B cell (primary cell): Measurements from ENCODE around the gene WNT3A. TPM values are rescaled to one million over a fixed set of nuclear protein-coding genes. Genes with fewer than 3 reads are reported as not detected.

Source experiments
- ATAC-seq: fragments of 200-7000 bp; cut with Tn5 transposase; one replicate; pipeline ENCODE4 v1.10.0; 2021; ENCODE audit warnings: low read depth, mild to moderate bottlenecking, moderate number of reproducible peaks, moderate library complexity
- CTCF ChIA-PET: fragments of 350-600 bp; sonication (Branson Sonifier 250); formaldehyde crosslinking; loops from one replicate; lab custom pipeline; 2021; ENCODE audit warnings: antibody characterized with exemption, inconsistent platforms; lab: Charles Lee
- POLR2A ChIA-PET: fragments of 350-600 bp; sonication (Branson Sonifier 250); formaldehyde crosslinking; loops from one replicate; lab custom pipeline; 2021; ENCODE audit warnings: antibody characterized with exemption; lab: Charles Lee
- DNase-seq: peaks from one replicate; pipeline ENCODE4 v3.0.0; 2013
- H2AFZ ChIP-seq: 2 replicates; pipeline ENCODE4 v1.6.1; 2012; ENCODE audit warnings: mild to moderate bottlenecking, low read depth, low read length; ENCODE audit not compliant: insufficient read depth, poor library complexity, severe bottlenecking
- H3K27ac ChIP-seq, 2 donors: 1 replicate in 1 of 2; 2 replicates in 1 of 2; pipeline ENCODE4 v1.5.1; 2012 to 2013; ENCODE audit warnings: low read length in 2 of 2, mild to moderate bottlenecking in 2 of 2, moderate library complexity in 1 of 2
- H3K27me3 ChIP-seq, 4 experiments: fragments of 200-600 bp in 1 of 4; sonication (generic) in 1 of 4; replicated peaks in 1 of 4; 1 replicate in 2 of 4; 2 replicates in 2 of 4; pipeline versions ENCODE4 v1.6.1 to v1.7.0; 2013 to 2016; ENCODE audit warnings: low read length in 3 of 4, mild to moderate bottlenecking in 2 of 4, mixed read lengths in 1 of 4, moderate library complexity in 1 of 4; ENCODE audit not compliant: insufficient read depth in 4 of 4, control insufficient read depth in 3 of 4; ENCODE audit errors: control extremely low read depth in 1 of 4
- H3K36me3 ChIP-seq, 2 experiments: replicated peaks in 1 of 2; 1 replicate in 1 of 2; 2 replicates in 1 of 2; pipeline versions ENCODE4 v1.6.1 to v1.7.1; 2013; ENCODE audit warnings: low read length in 1 of 2; ENCODE audit not compliant: insufficient read depth in 2 of 2, control insufficient read depth in 1 of 2; ENCODE audit errors: control extremely low read depth in 1 of 2, extremely low read depth in 1 of 2
- H3K4me1 ChIP-seq, 2 donors: fragments of 200-600 bp in 1 of 2; sonication (generic) in 1 of 2; 1 replicate in 1 of 2; 2 replicates in 1 of 2; pipeline versions ENCODE4 v1.5.1 to v1.6.1; 2013 to 2017; ENCODE audit warnings: low read length in 2 of 2; ENCODE audit not compliant: control insufficient read depth in 2 of 2, insufficient read depth in 2 of 2
- H3K4me2 ChIP-seq: replicated peaks from 2 replicates; pipeline ENCODE3; 2012; ENCODE audit warnings: mild to moderate bottlenecking, low read depth, low read length; ENCODE audit not compliant: poor library complexity, severe bottlenecking
- H3K4me3 ChIP-seq, 5 experiments: fragments of 200-600 bp in 1 of 5; sonication (generic) in 1 of 5; 1 replicate in 3 of 5; 2 replicates in 2 of 5; pipeline versions ENCODE4 v1.5.1 to v1.7.0; 2011 to 2016; ENCODE audit warnings: low read length in 4 of 5, mild to moderate bottlenecking in 4 of 5, low read depth in 2 of 5, control low read depth in 1 of 5, moderate library complexity in 1 of 5; ENCODE audit not compliant: insufficient read depth in 1 of 5; ENCODE audit errors: control extremely low read depth in 1 of 5, extremely low read depth in 1 of 5
- H3K79me2 ChIP-seq: fragments of 200-600 bp; sonication (generic); one replicate; pipeline ENCODE4 v1.6.0; 2016; ENCODE audit warnings: low read length; ENCODE audit not compliant: control insufficient read depth, insufficient read depth
- H3K9ac ChIP-seq: fragments of 200-600 bp; sonication (generic); 2 replicates; pipeline ENCODE4 v1.6.1; 2017; ENCODE audit warnings: mild to moderate bottlenecking, low read length, moderate library complexity
- H3K9me3 ChIP-seq, 3 donors: one replicate each; pipeline versions ENCODE4 v1.6.1 to v1.7.1; 2013; ENCODE audit warnings: low read length in 2 of 3; ENCODE audit not compliant: control insufficient read depth in 2 of 3, insufficient read depth in 1 of 3; ENCODE audit errors: control extremely low read depth in 1 of 3
- H4K20me1 ChIP-seq: 2 replicates; pipeline ENCODE4 v1.6.0; 2012; ENCODE audit warnings: mild to moderate bottlenecking, low read length; ENCODE audit not compliant: insufficient read depth, control insufficient read depth, poor library complexity, severe bottlenecking
- H3K27ac Mint-ChIP-seq: one replicate; pipeline ENCODE4 v1.8.0; 2021; ENCODE audit warnings: mixed read lengths
- H3K27me3 Mint-ChIP-seq: one replicate; pipeline ENCODE4 v1.8.0; 2021; ENCODE audit warnings: mixed read lengths
- H3K4me1 Mint-ChIP-seq: one replicate; pipeline ENCODE4 v1.8.0; 2021; ENCODE audit warnings: mixed read lengths
- H3K4me3 Mint-ChIP-seq: one replicate; pipeline ENCODE4 v1.8.0; 2021; ENCODE audit warnings: mixed read lengths
- H3K9me3 Mint-ChIP-seq: one replicate; pipeline ENCODE4 v1.8.0; 2022; ENCODE audit warnings: mixed read lengths; ENCODE audit not compliant: insufficient read depth
- EZH2 ChIP-seq: IDR thresholded peaks from 2 replicates; pipeline ENCODE4 v1.6.1; 2012; ENCODE audit warnings: borderline replicate concordance, low read depth, mild to moderate bottlenecking, moderate library complexity, low read length; ENCODE audit not compliant: insufficient read depth, poor library complexity, severe bottlenecking
- WGBS: methylation state at CpG from one replicate; pipeline ENCODE4 v1.1.5; 2013; ENCODE audit warnings: missing lambda C conversion rate; ENCODE audit not compliant: insufficient coverage; 5-methylcytosine and 5-hydroxymethylcytosine counted together
- intact Hi-C: fragments of 100-400 bp; cut with micrococcal nuclease; formaldehyde crosslinking; loops from one replicate; pipeline ENCODE4 v1.10.0; 2022
- polyA plus RNA-seq: library from polyadenylated mRNA; depleted of rRNA; stranded (reverse); fragments of >200 nt; gene quantifications from 2 replicates; pipeline ENCODE4 v1.2.3, GENCODE V29; 2012
- total RNA-seq, 2 donors: library from RNA; stranded (reverse); fragments of 120-200 nt in 1 of 2; gene quantifications; 1 replicate in 1 of 2; 2 replicates in 1 of 2; pipeline versions ENCODE4 v1.2.3 to v1.2.4, GENCODE V29; 2013 to 2022
- TF ChIP-seq, protein P1 (sequence below): fragments of 200-600 bp; IDR thresholded peaks from one replicate; pipeline ENCODE4 v1.8.0; 2022; ENCODE audit warnings: antibody characterized with exemption, mild to moderate bottlenecking

The WNT3A gene
- total and polyA plus RNA-seq, 2 donors (not counting 1 experiment from before 2014, with no cell fraction given): 0.03 TPM; not detected in 1

DNA sequence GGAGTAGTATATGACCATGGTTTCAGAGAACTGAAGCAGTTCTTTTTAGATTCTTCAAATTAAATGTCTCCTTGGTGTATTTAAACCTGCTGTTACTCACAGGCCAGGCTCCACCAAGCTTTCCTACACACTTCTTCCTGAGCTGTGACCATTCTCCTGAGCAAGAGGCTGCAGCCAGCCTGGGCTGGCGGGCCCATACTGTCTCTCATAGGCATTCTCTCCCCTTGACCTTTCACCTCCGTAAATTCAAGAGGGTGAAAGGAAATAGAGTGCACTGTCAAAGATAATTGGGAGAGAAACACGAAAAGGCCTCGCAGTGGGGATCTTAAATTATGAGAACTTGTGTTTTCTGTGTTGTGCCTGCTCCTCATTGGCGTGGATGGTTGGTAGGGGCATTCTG lies 78.0 kb downstream of the WNT3A start:
- ChIA-PET POLR2A (no interaction called here), CTCF (interaction anchor here (0.7 kb wide), 1 partner anchor 327 kb away, joined by 3 read pairs; no protein-coding TSS in a partner anchor)
- H3K36me3 ChIP-seq: peaks cover 0 to 8% of the 10 kb centered on the region in 2 experiments
- H3K4me2 ChIP-seq: peak overlapping the region; percentile 98
- peaks cover 76% of the 10 kb centered on the region for H4K20me1 ChIP-seq
- H3K9me3 ChIP-seq: no peaks in the 10 kb centered on the region
- Mint-ChIP-seq H3K4me1 (peaks cover 67% of the 10 kb centered on the region), H3K27me3 (no peaks in the 10 kb centered on the region), H3K27ac (no peak overlapping the region), H3K4me3 (peak overlapping the region; percentile 94), H3K9me3 (no peaks in the 10 kb centered on the region)
- H3K4me1 ChIP-seq: peaks cover 68 to 75% of the 10 kb centered on the region in 2 donors
- DNase-seq (no peak), ATAC-seq (no peak)
- peak overlapping the region; percentile 93 for H3K9ac ChIP-seq
- peak overlapping the region in 1 of 2 donors; percentile 38 for H3K27ac ChIP-seq
- H3K27me3 ChIP-seq: no peaks in the 10 kb centered on the region
- H3K4me3 ChIP-seq: peak overlapping the region in 1 of 5 experiments; percentile 91
- intact Hi-C loops: no loop called here
- TF ChIP-seq, protein P1, sequence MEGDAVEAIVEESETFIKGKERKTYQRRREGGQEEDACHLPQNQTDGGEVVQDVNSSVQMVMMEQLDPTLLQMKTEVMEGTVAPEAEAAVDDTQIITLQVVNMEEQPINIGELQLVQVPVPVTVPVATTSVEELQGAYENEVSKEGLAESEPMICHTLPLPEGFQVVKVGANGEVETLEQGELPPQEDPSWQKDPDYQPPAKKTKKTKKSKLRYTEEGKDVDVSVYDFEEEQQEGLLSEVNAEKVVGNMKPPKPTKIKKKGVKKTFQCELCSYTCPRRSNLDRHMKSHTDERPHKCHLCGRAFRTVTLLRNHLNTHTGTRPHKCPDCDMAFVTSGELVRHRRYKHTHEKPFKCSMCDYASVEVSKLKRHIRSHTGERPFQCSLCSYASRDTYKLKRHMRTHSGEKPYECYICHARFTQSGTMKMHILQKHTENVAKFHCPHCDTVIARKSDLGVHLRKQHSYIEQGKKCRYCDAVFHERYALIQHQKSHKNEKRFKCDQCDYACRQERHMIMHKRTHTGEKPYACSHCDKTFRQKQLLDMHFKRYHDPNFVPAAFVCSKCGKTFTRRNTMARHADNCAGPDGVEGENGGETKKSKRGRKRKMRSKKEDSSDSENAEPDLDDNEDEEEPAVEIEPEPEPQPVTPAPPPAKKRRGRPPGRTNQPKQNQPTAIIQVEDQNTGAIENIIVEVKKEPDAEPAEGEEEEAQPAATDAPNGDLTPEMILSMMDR: no peak
- TF ChIP-seq EZH2: no peak
- no peak overlapping the region for H2AFZ ChIP-seq
- peaks cover 96% of the 10 kb centered on the region for H3K79me2 ChIP-seq
- 94% methylated on average over 3 of the region's 5 CpGs for WGBS

DNA sequence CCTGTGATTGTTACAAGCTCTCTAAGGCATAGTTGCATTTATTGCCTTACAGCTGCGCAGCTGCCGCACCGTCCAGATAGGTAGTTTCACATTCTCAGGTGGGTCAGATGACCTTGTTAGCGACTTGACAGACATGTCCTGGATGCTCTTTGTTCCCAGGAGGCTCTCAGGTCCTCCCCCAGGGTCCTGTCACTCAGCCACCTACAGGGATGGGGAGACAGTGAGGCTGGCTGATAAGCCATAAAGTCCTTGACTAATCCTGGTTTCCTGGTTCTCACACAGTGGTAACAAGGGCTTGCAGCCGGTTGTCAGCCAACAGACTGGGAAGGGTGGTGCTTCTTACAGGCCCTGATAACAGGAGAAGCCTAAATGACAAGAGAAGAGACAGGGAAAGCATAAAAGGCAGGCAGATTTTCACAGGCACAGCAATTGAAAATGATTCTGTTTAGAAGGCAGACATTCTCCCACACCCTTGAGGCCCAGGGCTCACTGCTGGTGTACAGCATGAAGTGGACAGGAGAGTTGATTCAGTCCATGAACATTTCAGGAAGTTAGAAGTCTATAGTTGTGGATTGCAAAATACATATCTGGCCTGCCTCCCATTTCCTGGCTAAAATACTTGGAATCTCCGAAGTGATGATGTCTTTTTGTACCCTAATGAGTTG lies 78.6 kb downstream of the WNT3A start:
- peaks cover 82% of the 10 kb centered on the region for H4K20me1 ChIP-seq
- no peak overlapping the region for H2AFZ ChIP-seq
- CTCF ChIA-PET: no interaction called here
- peak overlapping the region; percentile 10 for H3K9ac ChIP-seq
- H3K4me1 ChIP-seq: peaks cover 75 to 81% of the 10 kb centered on the region in 2 donors
- TF ChIP-seq, protein P1: no peak
- TF ChIP-seq EZH2: no peak
- 76% methylated on average over 5 of the region's 6 CpGs for WGBS
- H3K4me3 ChIP-seq: no peak overlapping the region
- ATAC-seq (no peak), DNase-seq (no peak)
- H3K79me2 ChIP-seq: peaks cover 96% of the 10 kb centered on the region
- peaks cover 0 to 9% of the 10 kb centered on the region in 2 experiments for H3K36me3 ChIP-seq
- intact Hi-C loops: no loop called here
- POLR2A ChIA-PET: no interaction called here
- no peaks in the 10 kb centered on the region for H3K27me3 ChIP-seq
- no peaks in the 10 kb centered on the region for H3K9me3 ChIP-seq
- peak overlapping the region; percentile 98 for H3K4me2 ChIP-seq
- H3K27ac ChIP-seq: peak overlapping the region in 1 of 2 donors; percentile 38
- no peaks in the 10 kb centered on the region for H3K9me3 Mint-ChIP-seq
- H3K27ac Mint-ChIP-seq: no peak overlapping the region
- peaks cover 73% of the 10 kb centered on the region for H3K4me1 Mint-ChIP-seq
- peak overlapping the region; percentile 94 for H3K4me3 Mint-ChIP-seq
- H3K27me3 Mint-ChIP-seq: no peaks in the 10 kb centered on the region
